Thyroid gland (tissue), 4 donors: ENCODE results near the gene PLXNA3. TPM values are rescaled to one million over a fixed set of nuclear protein-coding genes. Genes with fewer than 3 reads are reported as not detected.

ENCODE experiments used
- DNase-seq, 2 donors: peaks; one replicate each; pipeline ENCODE4 v3.0.0-alpha.2; 2019
- H3K27ac ChIP-seq, 3 donors: fragments of 200-600 bp; sonication (generic); 1 replicate in 2 of 3; 2 replicates in 1 of 3; pipeline ENCODE4 v1.5.1; 2016 to 2019; ENCODE audit warnings: mild to moderate bottlenecking in 1 of 3, moderate library complexity in 1 of 3
- H3K27me3 ChIP-seq: fragments of 200-600 bp; sonication (generic); one replicate; pipeline ENCODE4 v1.5.1; 2019
- H3K36me3 ChIP-seq, 2 donors: fragments of 200-600 bp; sonication (generic); one replicate each; pipeline ENCODE4 v1.5.1; 2016 to 2019
- H3K4me1 ChIP-seq, 2 donors: fragments of 200-600 bp; sonication (generic); one replicate each; pipeline ENCODE4 v1.5.1; 2017 to 2019
- H3K4me3 ChIP-seq, 3 donors: fragments of 200-600 bp; sonication (generic); replicated peaks in 1 of 3; 1 replicate in 2 of 3; 2 replicates in 1 of 3; pipeline ENCODE4 v1.5.1; 2016; ENCODE audit warnings: mild to moderate bottlenecking in 1 of 3
- H3K9me3 ChIP-seq: fragments of 200-600 bp; sonication (generic); one replicate; pipeline ENCODE4 v1.5.1; 2017
- CTCF ChIP-seq, 6 experiments: fragments of 200-600 bp in 3 of 6; fragments of 450-650 bp in 3 of 6; sonication (generic) in 3 of 6; IDR thresholded peaks; one replicate each; pipeline ENCODE4 v1.5.1; 2016 to 2019; ENCODE audit warnings: antibody characterized with exemption in 6 of 6, mild to moderate bottlenecking in 2 of 6, inconsistent platforms in 1 of 6, moderate library complexity in 1 of 6
- POLR2A ChIP-seq, 2 donors: fragments of 450-650 bp; IDR thresholded peaks; one replicate each; pipeline ENCODE4 v1.6.1; 2017; ENCODE audit warnings: antibody characterized with exemption in 2 of 2, mild to moderate bottlenecking in 2 of 2, moderate library complexity in 1 of 2
- WGBS, 2 donors: methylation state at CpG; one replicate each; pipeline ENCODE4 v1.1.5; 2017; 5-methylcytosine and 5-hydroxymethylcytosine counted together
- intact Hi-C: fragments of 100-400 bp; cut with DNase I; formaldehyde crosslinking; loops from one replicate; pipeline ENCODE4 v1.15.1; 2023
- total RNA-seq, 4 donors: library from RNA; depleted of rRNA; stranded (reverse); fragments of >200 nt; gene quantifications; one replicate each; pipeline ENCODE4 v1.2.3, GENCODE V29; 2016

The PLXNA3 gene
- total RNA-seq, 4 donors from 2014 or later, result 3.9 to 20.7 (median 14.1) TPM

DNA sequence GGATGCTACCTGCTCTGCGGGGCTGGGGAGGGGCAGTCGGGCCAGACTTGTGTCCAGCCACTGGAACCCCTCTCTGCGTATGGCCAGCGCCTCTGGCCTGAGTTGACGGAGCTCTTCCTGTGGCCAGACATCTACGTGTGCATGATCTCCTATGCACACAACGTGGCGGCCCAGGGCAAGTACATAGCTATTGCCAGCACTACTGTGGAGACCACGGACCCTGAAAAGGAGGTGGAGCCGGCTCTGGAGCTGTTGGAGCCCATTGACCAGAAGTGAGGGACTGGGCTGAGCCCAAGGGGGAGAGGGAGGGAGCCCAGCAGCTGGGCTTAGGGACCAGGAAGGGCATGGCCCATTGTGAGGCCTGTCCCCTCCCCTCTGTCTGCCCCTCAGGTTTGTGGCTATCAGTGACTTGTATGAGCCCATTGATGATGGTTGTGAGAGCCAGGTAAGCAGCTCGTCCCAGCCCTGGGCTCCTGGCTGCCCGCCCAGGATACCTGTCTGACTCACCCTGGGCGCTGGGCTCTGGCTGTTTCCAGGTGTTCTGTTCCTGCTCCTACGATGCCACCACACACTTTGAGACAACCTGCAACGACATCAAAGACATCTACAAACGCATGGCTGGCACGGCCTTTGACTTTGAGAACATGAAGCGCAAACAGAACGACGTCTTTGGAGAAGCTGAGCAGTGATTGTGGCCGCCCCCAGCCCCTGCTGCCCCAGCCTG is 15.9 kb upstream of the PLXNA3 start:
- H3K4me3 ChIP-seq, result no peak overlapping the region
- peaks cover 17 to 18% of the 10 kb centered on the region in 2 donors for H3K4me1 ChIP-seq
- H3K27me3 ChIP-seq, result no peaks in the 10 kb centered on the region
- no peak for DNase-seq
- TF ChIP-seq CTCF (IDR thresholded peaks at IDR 0.05), result no peak
- TF ChIP-seq POLR2A (IDR thresholded peaks at IDR 0.05), result no peak
- intact Hi-C loops, result no loop called here
- no peak overlapping the region for H3K27ac ChIP-seq
- 94 to 100% methylated on average over 2 to 9 of the region's 21 CpGs for WGBS, 2 donors
- H3K9me3 ChIP-seq, result no peaks in the 10 kb centered on the region
- peaks cover 0 to 2% of the 10 kb centered on the region in 2 donors for H3K36me3 ChIP-seq

DNA sequence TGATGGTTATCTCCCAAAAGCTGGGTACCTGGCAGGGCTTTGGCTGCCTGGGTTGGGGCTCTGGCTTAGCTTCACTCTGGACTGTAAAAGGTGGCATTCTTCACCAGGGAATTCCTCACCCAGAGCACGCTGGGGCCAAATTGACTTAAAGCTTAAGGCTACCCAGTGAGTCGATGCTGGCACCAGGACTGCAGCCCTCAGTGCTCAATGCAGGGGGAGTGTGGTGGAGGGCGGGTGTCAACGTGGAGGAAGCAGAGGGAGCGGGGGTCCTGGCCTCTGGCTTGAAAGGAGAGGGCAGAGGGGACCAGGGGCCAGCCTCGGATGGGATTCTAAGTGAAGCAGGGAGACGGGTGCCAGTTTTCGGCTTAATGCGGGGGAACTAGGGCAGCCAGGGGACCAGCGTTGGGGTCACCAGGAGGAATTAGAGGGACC is 14.6 kb upstream of the PLXNA3 start:
- WGBS, 2 donors, result 18 to 70% methylated on average over 2 to 6 of the region's 10 CpGs
- TF ChIP-seq CTCF (IDR thresholded peaks at IDR 0.05) (no peak), POLR2A (IDR thresholded peaks at IDR 0.05) (no peak)
- H3K4me1 ChIP-seq, result peaks cover 12 to 17% of the 10 kb centered on the region in 2 donors
- intact Hi-C loops, result no loop called here
- H3K27ac ChIP-seq, result peak overlapping the region; percentile 46 to 68 (median 68)
- no peaks in the 10 kb centered on the region for H3K9me3 ChIP-seq
- H3K4me3 ChIP-seq, result peak overlapping the region in 1 of 3 donors; percentile 28
- peak in 1 of 2 donors; percentile 12 for DNase-seq
- peaks cover under 1 to 5% of the 10 kb centered on the region in 2 donors for H3K36me3 ChIP-seq
- H3K27me3 ChIP-seq, result no peaks in the 10 kb centered on the region

DNA sequence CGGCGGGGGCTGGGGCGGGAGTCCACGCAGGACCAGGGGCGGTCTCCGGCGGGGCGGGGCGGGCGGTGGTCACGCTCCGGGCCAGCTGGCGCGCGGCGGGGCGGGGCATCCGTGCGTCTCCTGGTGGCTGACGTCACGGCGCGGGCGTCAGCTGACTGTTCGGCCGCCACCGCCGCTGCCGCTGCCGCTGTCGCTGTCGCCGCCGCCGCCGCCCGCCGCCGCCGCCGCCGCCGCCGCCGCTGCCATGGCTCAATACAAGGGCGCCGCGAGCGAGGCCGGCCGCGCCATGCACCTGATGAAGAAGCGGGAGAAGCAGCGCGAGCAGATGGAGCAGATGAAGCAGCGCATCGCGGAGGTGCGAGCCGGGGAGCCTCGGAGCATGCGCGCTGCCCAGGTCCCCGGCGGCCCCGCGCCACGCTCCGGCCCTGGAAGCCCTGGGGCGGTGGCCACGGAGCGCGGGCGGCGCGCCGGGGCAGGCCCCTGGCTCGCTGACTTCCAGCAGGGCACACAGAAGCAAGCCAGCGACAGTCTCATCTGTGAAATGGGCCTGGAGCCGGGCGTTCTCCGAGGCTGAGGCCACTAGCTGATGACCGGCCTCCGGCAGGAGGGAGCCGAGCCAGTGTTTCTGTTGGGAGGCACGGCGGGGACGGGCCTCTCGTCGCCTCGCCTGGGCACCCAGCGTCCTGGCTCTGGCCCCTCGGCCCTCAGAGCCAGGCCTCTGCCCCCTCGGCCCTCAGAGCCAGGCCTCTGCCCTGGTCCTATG is 13.9 kb upstream of the PLXNA3 start, which contains the start of gene FAM50A:
Gene FAM50A, plus strand, starts transcription at position 150 of the 763 bp plus-strand sequence. Its CDS starts 95 bp downstream, at position 245.
- no CpG with 5 or more reads among the region's 94 CpGs for WGBS, 2 donors
- H3K9me3 ChIP-seq, result no peaks in the 10 kb centered on the region
- DNase-seq, result peak; percentile 80 to 84
- TF ChIP-seq POLR2A (IDR thresholded peaks at IDR 0.05) (peak; percentile 32 to 85), CTCF (IDR thresholded peaks at IDR 0.05) (peak in 2 of 6 experiments; percentile 12 to 15)
- H3K4me3 ChIP-seq, result peak within 1 kb of the TSS in 2 of 3 donors; percentile 14 to 51
- peaks cover 7 to 9% of the 10 kb centered on the region in 2 donors for H3K36me3 ChIP-seq
- H3K4me1 ChIP-seq, result peaks cover 11 to 14% of the 10 kb centered on the region in 2 donors
- intact Hi-C loops, result no loop called here
- H3K27ac ChIP-seq, result peak within 1 kb of the TSS; percentile 57 to 68 (median 68)
- no peaks in the 10 kb centered on the region for H3K27me3 ChIP-seq

DNA sequence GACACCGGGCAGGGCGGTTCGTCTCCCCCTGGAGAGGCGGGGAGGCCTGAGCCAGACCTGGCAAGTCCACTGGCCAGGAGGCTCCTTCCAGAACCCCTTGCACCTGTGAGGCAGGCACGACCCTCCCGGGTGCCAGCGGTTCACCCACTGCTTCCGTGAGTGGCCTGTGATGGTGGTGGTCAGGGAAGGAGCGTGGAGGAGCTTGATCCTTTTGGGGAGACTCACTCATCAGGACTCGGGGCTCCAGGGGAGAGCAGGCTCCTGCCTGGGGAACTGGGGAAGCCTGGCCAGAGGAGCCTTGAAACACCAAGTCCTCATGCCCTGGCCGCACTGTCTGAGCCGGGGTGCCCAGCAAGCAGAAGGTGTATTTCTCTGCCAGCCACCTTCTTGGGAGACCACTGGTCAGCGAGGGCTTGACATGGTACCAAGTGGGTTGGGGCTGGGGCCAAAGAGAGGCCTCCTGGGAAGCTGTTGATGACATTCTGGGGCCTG is 13.3 kb upstream of the PLXNA3 start:
- Histone ChIP-seq H3K27ac (peak overlapping the region; percentile 21 to 68 (median 57)), H3K4me1 (peaks cover 11 to 14% of the 10 kb centered on the region in 2 donors), H3K36me3 (peaks cover 8 to 9% of the 10 kb centered on the region in 2 donors), H3K27me3 (no peaks in the 10 kb centered on the region), H3K4me3 (peak overlapping the region in 2 of 3 donors; percentile 14 to 51), H3K9me3 (no peaks in the 10 kb centered on the region)
- no peak for DNase-seq
- intact Hi-C loops, result no loop called here
- TF ChIP-seq POLR2A (IDR thresholded peaks at IDR 0.05) (no peak), CTCF (IDR thresholded peaks at IDR 0.05) (no peak)
- 56% methylated on average over 9 of the region's 13 CpGs; no CpG with 5 or more reads in 1 of the 2 donors for WGBS, 2 donors
